HepG2 (cell line): ENCODE measurements around the gene KAT6B. TPM values are rescaled to one million over a fixed set of nuclear protein-coding genes. Genes with fewer than 3 reads are reported as not detected.

Source experiments
- CBFB ChIP-seq: sonication (generic); formaldehyde crosslinking; IDR thresholded peaks from 2 replicates; pipeline ENCODE4 v1.4.0; 2020; ENCODE audit warnings: missing genetic modification reagents
- CENPT ChIP-seq: sonication (generic); formaldehyde crosslinking; IDR thresholded peaks from 2 replicates; pipeline ENCODE4 v1.8.0; 2022; ENCODE audit warnings: low read depth, mild to moderate bottlenecking, moderate library complexity, missing genetic modification reagents
- GABPB1 ChIP-seq: IDR thresholded peaks from 2 replicates; pipeline ENCODE4 v1.6.1; 2016; ENCODE audit warnings: mild to moderate bottlenecking, missing genetic modification reagents, moderate library complexity, missing compliant biosample characterization
- GRHL1 ChIP-seq: sonication (generic); formaldehyde crosslinking; conservative IDR thresholded peaks from 2 replicates; pipeline ENCODE4 v1.8.0; 2022; ENCODE audit warnings: missing genetic modification reagents
- KAT7 ChIP-seq: IDR thresholded peaks from 2 replicates; pipeline ENCODE4 v1.6.1; 2018; ENCODE audit warnings: borderline replicate concordance, missing compliant biosample characterization
- LBX2 ChIP-seq: sonication (generic); formaldehyde crosslinking; IDR thresholded peaks from 2 replicates; pipeline ENCODE4 v1.5.0; 2020; ENCODE audit warnings: missing genetic modification reagents, mild to moderate bottlenecking, borderline replicate concordance
- POLR2A ChIP-seq, 2 experiments: IDR thresholded peaks; 2 replicates each; pipeline ENCODE4 v1.6.1; 2011; ENCODE audit warnings: low read depth in 2 of 2, low read length in 2 of 2, mild to moderate bottlenecking in 1 of 2, moderate library complexity in 1 of 2; ENCODE audit not compliant: insufficient read depth in 1 of 2
- PRDM4 ChIP-seq: sonication (generic); formaldehyde crosslinking; IDR thresholded peaks from 2 replicates; pipeline ENCODE4 v1.9.0; 2021; ENCODE audit warnings: missing genetic modification reagents, borderline replicate concordance
- RFX3 ChIP-seq: IDR thresholded peaks from 2 replicates; pipeline ENCODE4 v1.6.1; 2016; ENCODE audit warnings: missing biosample characterization, missing genetic modification reagents
- SMYD3 ChIP-seq: sonication (generic); formaldehyde crosslinking; IDR thresholded peaks from 2 replicates; pipeline ENCODE4 v1.8.1; 2023; ENCODE audit warnings: mild to moderate bottlenecking, missing genetic modification reagents
- TBP ChIP-seq: sonication (generic); formaldehyde crosslinking; IDR thresholded peaks from 2 replicates; pipeline ENCODE4 v1.5.0; 2020; ENCODE audit warnings: missing genetic modification reagents
- TFE3 ChIP-seq: IDR thresholded peaks from 2 replicates; pipeline ENCODE4 v1.6.1; 2016
- THAP11 ChIP-seq: IDR thresholded peaks from 2 replicates; pipeline ENCODE4 v1.6.1; 2016; ENCODE audit warnings: missing biosample characterization, missing genetic modification reagents
- ZFX ChIP-seq: sonication (generic); formaldehyde crosslinking; IDR thresholded peaks from 2 replicates; pipeline ENCODE4 v1.4.0; 2020; ENCODE audit warnings: mild to moderate bottlenecking, low read depth, missing genetic modification reagents, moderate library complexity
- ZNF232 ChIP-seq: sonication (generic); formaldehyde crosslinking; IDR thresholded peaks from 2 replicates; pipeline ENCODE4 v1.4.0; 2020; ENCODE audit warnings: missing genetic modification reagents, borderline replicate concordance
- ZNF350 ChIP-seq: sonication (generic); formaldehyde crosslinking; IDR thresholded peaks from 2 replicates; pipeline ENCODE4 v1.4.0; 2020; ENCODE audit warnings: mild to moderate bottlenecking, low read depth, missing genetic modification reagents, borderline replicate concordance
- ZNF574 ChIP-seq: sonication (generic); formaldehyde crosslinking; IDR thresholded peaks from 2 replicates; pipeline ENCODE4 v1.4.0; 2020; ENCODE audit warnings: missing genetic modification reagents
- ZNF768 ChIP-seq: sonication (generic); formaldehyde crosslinking; IDR thresholded peaks from 2 replicates; pipeline ENCODE4 v1.4.0; 2020; ENCODE audit warnings: missing genetic modification reagents
- polyA plus RNA-seq, 8 experiments: library from polyadenylated mRNA; depleted of rRNA in 3 of 8; stranded (reverse) in 7 of 8; unstranded in 1 of 8; fragments of >200 nt; fragmentation: Illumina TruSeq in 4 of 8; extraction: Trizol in 4 of 8; gene quantifications; 2 replicates each; pipeline versions ENCODE4 v1.2.1 to v1.2.3, GENCODE V29; 2011 to 2016; ENCODE audit warnings: low read depth in 4 of 8, missing spikeins in 1 of 8, mixed read lengths in 1 of 8; ENCODE audit not compliant: insufficient read depth in 1 of 8
- total RNA-seq, 5 experiments: library from RNA; depleted of rRNA; stranded (reverse); fragments of >200 nt; fragmentation: Illumina TruSeq; extraction: Trizol; gene quantifications; 2 replicates each; pipeline ENCODE4 v1.2.3, GENCODE V29; 2016; ENCODE audit warnings: low read depth in 1 of 5

KAT6B gene
- total and polyA plus RNA-seq, 2 of the 13 experiments (the other 11 are each of a cell fraction or from before 2014, with no cell fraction given) = 3.0 to 9.5 TPM

GRCh38 chr10:74826142-74827044 is at the start of gene KAT6B (continued):
- TF ChIP-seq LBX2 (CRISPR knock-in tag) (no peak), TFE3 (CRISPR knock-in tag) (no peak), ZNF232 (CRISPR knock-in tag) (no peak), GRHL1 (CRISPR knock-in tag) (no peak), ZFX (CRISPR knock-in tag) (0 out of 2 replicates have a peak, but pooled peaks have one; percentile 8), POLR2A (IDR thresholded peaks at IDR 0.05; ENCODE audit: insufficient read depth in 1 of 2, low read depth in 2 of 2, low read length in 2 of 2) (peak; percentile 59 to 78; a peak in 3 of 4 replicates), ZNF350 (no peak; the same call in 1 of the 2 replicates), ZNF768 (CRISPR knock-in tag) (peak; percentile 61; the same call in 1 of the 2 replicates), PRDM4 (CRISPR knock-in tag) (no peak), KAT7 (no peak), SMYD3 (CRISPR knock-in tag) (no peak), CENPT (CRISPR knock-in tag) (no peak), GABPB1 (CRISPR knock-in tag) (peak; percentile 80), ZNF574 (CRISPR knock-in tag) (peak; percentile 40; the same call in 1 of the 2 replicates), CBFB (CRISPR knock-in tag) (no peak), RFX3 (no peak), TBP (CRISPR knock-in tag) (no peak), THAP11 (CRISPR knock-in tag) (peak; percentile 77)
